ENCODE results near the gene DGCR6.

GRCh38 chr22:18931905-18932652 lies 26.0 kb downstream of the DGCR6 start:
- TF ChIP-seq POLR2A (IDR thresholded peaks at IDR 0.05; ENCODE audit: extremely low read depth, insufficient read length), result no peak
- TF ChIP-seq MAX (IDR thresholded peaks at IDR 0.05; ENCODE audit: low read depth, low read length), result no peak
